ENCODE measurements around the gene GJB6. TPM values are rescaled to one million over a fixed set of nuclear protein-coding genes. Genes with fewer than 3 reads are reported as not detected.

GJB6 gene
- polyA plus RNA-seq, 1 donor, result 3.6 TPM

- no peak for DNase-seq
These were observed 943 bp downstream of the GJB6 start for GRCh38 chr13:20230913-20231838.

GRCh38 chr13:20227730-20228129 is 4.4 kb downstream of the GJB6 start:
- DNase-seq, result no peak

- no peak for DNase-seq
These were observed 4.8 kb downstream of the GJB6 start for GRCh38 chr13:20227288-20227687.

- no peak for DNase-seq
These were observed 9.6 kb downstream of the GJB6 start for GRCh38 chr13:20222553-20222952.

GRCh38 chr13:20221772-20222171 is 10.3 kb downstream of the GJB6 start:
- no peak for DNase-seq

DNA sequence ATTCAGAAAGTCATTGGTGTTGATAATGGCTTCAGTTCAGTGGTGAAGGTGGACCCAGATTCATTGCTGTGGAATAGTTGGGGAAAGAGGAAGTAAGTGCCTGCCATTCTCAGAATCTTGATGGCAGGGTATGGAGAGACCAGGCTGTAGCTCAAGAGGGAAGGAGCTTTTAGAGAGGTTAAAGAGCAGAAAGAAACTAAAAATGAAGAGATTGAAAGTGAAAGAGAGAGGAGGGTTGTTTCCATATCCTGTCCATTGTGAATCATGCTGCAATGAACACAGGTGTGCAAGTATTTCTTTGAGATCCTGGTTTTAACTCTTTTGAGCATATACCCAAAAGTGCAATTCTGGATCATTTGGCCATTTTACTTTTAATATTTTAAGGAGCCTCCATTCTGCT is 12.5 kb downstream of the GJB6 start:
- no peak for DNase-seq

- DNase-seq, result no peak
These were observed 15.0 kb downstream of the GJB6 start for GRCh38 chr13:20217168-20217567.

GRCh38 chr13:20209948-20210347 is 22.2 kb downstream of the GJB6 start:
- DNase-seq, result no peak

- DNase-seq, result no peak
These were observed 25.4 kb downstream of the GJB6 start for GRCh38 chr13:20206698-20207235.

GRCh38 chr13:20206065-20206697 is 25.9 kb downstream of the GJB6 start:
- DNase-seq, result no peak

- DNase-seq, result no peak
These were observed 33.3 kb downstream of the GJB6 start for GRCh38 chr13:20198781-20199180.

DNA sequence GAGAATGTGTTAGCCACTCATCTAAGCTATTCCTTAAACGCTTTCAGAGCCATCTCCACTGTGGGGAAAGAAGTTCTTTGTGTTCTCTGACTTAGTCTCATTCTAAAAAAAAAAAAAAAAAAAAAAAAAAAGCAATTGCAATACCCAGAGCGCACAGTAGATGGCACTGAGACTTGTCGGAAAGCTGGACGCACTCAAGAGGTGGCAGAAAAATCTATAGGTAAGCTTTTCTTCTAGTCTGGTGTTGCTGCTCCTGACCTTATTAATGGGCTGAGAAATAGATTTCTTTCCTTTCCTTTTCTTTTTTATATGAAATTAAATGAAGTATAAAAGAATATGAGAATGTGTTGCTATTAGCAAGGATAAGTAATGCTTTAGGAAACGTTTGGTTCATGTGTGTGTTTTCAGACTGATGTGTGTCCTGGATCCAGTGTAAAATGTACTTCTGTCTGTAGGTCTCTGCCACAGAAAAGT is 34.7 kb downstream of the GJB6 start:
- DNase-seq, result peak; percentile 60

GRCh38 chr13:20195801-20196200 is 36.3 kb downstream of the GJB6 start:
- DNase-seq, result no peak

GRCh38 chr13:20193907-20194631 is 38.0 kb downstream of the GJB6 start:
- DNase-seq, result no peak

GRCh38 chr13:20193162-20193906 is 38.8 kb downstream of the GJB6 start:
- no peak for DNase-seq

- no peak for DNase-seq
These were observed 39.3 kb downstream of the GJB6 start, which contains the start of gene GJB2 for GRCh38 chr13:20192836-20193161. GJB2 (minus strand) TSS chr13:20192938; CDS start chr13:20189581, 3,357 bp downstream.

DNA sequence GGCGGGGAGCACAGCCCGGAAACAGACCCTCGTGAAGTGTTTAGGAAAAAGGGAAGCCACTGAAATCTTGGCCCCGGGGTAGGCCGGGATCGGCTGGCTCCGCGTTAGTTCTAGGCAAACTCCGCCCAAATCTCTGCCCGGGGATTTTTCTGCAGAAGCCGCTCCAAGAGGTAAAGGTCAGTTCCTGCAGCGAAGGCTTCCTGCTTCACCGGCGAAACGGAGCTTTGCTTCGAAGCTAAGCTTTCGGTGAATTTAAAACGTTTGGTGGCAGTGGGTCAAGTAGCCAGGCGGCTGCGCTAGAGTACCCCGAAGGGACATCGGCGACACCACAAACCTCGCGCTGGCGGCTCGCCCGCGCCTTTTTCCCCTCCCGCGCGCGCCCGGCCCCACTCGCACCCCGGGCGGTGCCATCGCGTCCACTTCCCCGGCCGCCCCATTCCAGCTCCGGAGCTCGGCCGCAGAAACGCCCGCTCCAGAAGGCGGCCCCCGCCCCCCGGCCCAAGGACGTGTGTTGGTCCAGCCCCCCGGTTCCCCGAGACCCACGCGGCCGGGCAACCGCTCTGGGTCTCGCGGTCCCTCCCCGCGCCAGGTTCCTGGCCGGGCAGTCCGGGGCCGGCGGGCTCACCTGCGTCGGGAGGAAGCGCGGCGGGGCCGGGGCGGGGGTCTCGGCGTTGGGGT is 39.8 kb downstream of the GJB6 start:
- no peak for DNase-seq

GRCh38 chr13:20191311-20192157 is 40.6 kb downstream of the GJB6 start:
- no peak for DNase-seq

GRCh38 chr13:20190481-20191310 is 41.4 kb downstream of the GJB6 start:
- no peak for DNase-seq

All from left kidney (tissue), 2 donors.